ENCODE measurements around the gene SEPTIN8. TPM values are rescaled to one million over a fixed set of nuclear protein-coding genes. Genes with fewer than 3 reads are reported as not detected.

SEPTIN8 gene
- total and polyA plus RNA-seq, 2 of the 13 experiments (the other 11 are each of a cell fraction or from before 2014, with no cell fraction given): 41.4 to 49.9 TPM

- no TSS peak for BruUV-seq (replicated peaks)
- H3K4me2 ChIP-seq (ENCODE audit: low read depth, low read length): no peak overlapping the region
- H3K27me3 ChIP-seq (ENCODE audit: control insufficient read depth in 1 of 2, insufficient read depth in 2 of 2, low read length in 2 of 2): no peaks in the 10 kb centered on the region
- H3K27ac ChIP-seq (ENCODE audit: extremely low read length, insufficient read depth, low read length): no peak overlapping the region
- no peak for FAIRE-seq
- no peaks in the 10 kb centered on the region for H4K20me1 ChIP-seq (ENCODE audit: insufficient read depth, low read length)
- ATAC-seq: no peak
- DNase-seq (ENCODE audit: low spot score): no peak
- no peak overlapping the region for H3K4me3 ChIP-seq (replicated peaks in 1 of 3; ENCODE audit: insufficient read depth in 1 of 3, low read depth in 2 of 3, low read length in 3 of 3)
- WGBS (ENCODE audit: low lambda C conversion rate): 89% methylated on average over 45 of the region's 76 CpGs
- H2AFZ ChIP-seq (ENCODE audit: low read length): no peak overlapping the region
- no peaks in the 10 kb centered on the region for H3K9me3 ChIP-seq (ENCODE audit: low read length)
- CTCF ChIA-PET (ENCODE audit: low intra/inter-chr PET ratio, low total read pairs): no interaction called here
- H3K36me3 ChIP-seq (replicated peaks in 1 of 2; ENCODE audit: control insufficient read depth in 1 of 2, insufficient read depth in 2 of 2, low read length in 2 of 2): no peaks in the 10 kb centered on the region
- in situ Hi-C loops (cut with HindIII; ENCODE audit: extremely low pct_ligation_motif_present, low pct_unique_long_range_greater_than_20kb): loop anchor here (10.0 kb wide), 1 partner anchor 137 kb away; no protein-coding TSS in a partner anchor
- H3K79me2 ChIP-seq (ENCODE audit: insufficient read depth, low read length): no peaks in the 10 kb centered on the region
- H3K9ac ChIP-seq (ENCODE audit: insufficient read depth, low read depth, low read length): no peak overlapping the region
- intact Hi-C loops (cut with micrococcal nuclease; ENCODE audit: unreplicated experiment): no loop called here
- POLR2A ChIA-PET: no interaction called here
- H3K4me1 ChIP-seq (ENCODE audit: insufficient read depth, low read length): no peaks in the 10 kb centered on the region; the same call in 1 of the 2 replicates
- TF ChIP-seq ZNF577 (CRISPR knock-in tag; IDR thresholded peaks at IDR 0.05; ENCODE audit: borderline replicate concordance, low read depth) (no peak), ZNF704 (CRISPR knock-in tag; IDR thresholded peaks at IDR 0.05; ENCODE audit: borderline replicate concordance) (no peak), DMTF1 (CRISPR knock-in tag; IDR thresholded peaks at IDR 0.05) (no peak), AKNA (CRISPR knock-in tag; IDR thresholded peaks at IDR 0.05; ENCODE audit: borderline replicate concordance) (no peak), TRAFD1 (CRISPR knock-in tag; IDR thresholded peaks at IDR 0.05; ENCODE audit: borderline replicate concordance) (no peak), ZBTB49 (CRISPR knock-in tag; IDR thresholded peaks at IDR 0.05; ENCODE audit: borderline replicate concordance) (no peak), ZNF556 (CRISPR knock-in tag; IDR thresholded peaks at IDR 0.05; ENCODE audit: borderline replicate concordance) (no peak)
Measured at GRCh38 chr5:132747616-132748440, 29.2 kb downstream of the SEPTIN8 start.

Data from HepG2 (cell line).